K562 (cell line): ENCODE data around the gene CNPY4. TPM values are rescaled to one million over a fixed set of nuclear protein-coding genes. Genes with fewer than 3 reads are reported as not detected.

Experiments
- CTBP1 ChIP-seq: fragments of 450-650 bp; IDR thresholded peaks from 2 replicates; pipeline ENCODE4 v1.6.1; 2016; ENCODE audit warnings: borderline replicate concordance
- DNMT1 ChIP-seq: fragments of 450-650 bp; IDR thresholded peaks from 2 replicates; pipeline ENCODE4 v1.6.1; 2016; ENCODE audit warnings: antibody characterized with exemption, mild to moderate bottlenecking
- FOXJ2 ChIP-seq: fragments of 200-800 bp; sonication (Bioruptor generic); IDR thresholded peaks from 2 replicates; pipeline ENCODE4 v1.6.1; 2016; ENCODE audit warnings: missing genetic modification characterization, missing compliant biosample characterization
- FOXM1 ChIP-seq, 2 experiments: fragments of 450-650 bp in 1 of 2; sonication (generic) in 1 of 2; formaldehyde crosslinking in 1 of 2; IDR thresholded peaks; 2 replicates each; pipeline versions ENCODE4 v1.6.1 to v1.9.0; 2017 to 2022; ENCODE audit warnings: low read depth in 2 of 2, mild to moderate bottlenecking in 2 of 2, missing genetic modification reagents in 1 of 2, moderate library complexity in 1 of 2
- HCFC1 ChIP-seq: IDR thresholded peaks from 2 replicates; pipeline ENCODE4 v1.6.1; 2012; ENCODE audit warnings: low read depth, low read length, improper control_type of control experiment
- KDM4B ChIP-seq, 2 experiments: fragments of 450-650 bp in 1 of 2; sonication (generic) in 1 of 2; IDR thresholded peaks; 2 replicates each; pipeline ENCODE4 v1.6.1; 2016 to 2017; ENCODE audit warnings: borderline replicate concordance in 2 of 2, antibody characterized with exemption in 1 of 2, low read depth in 1 of 2, mild to moderate bottlenecking in 1 of 2
- MEF2D ChIP-seq: conservative IDR thresholded peaks from 2 replicates; pipeline ENCODE4 v1.6.1; 2016; ENCODE audit warnings: low read depth, missing genetic modification characterization, missing compliant biosample characterization
- NCOA2 ChIP-seq, 2 experiments: fragments of 450-650 bp; IDR thresholded peaks; 2 replicates each; pipeline ENCODE4 v1.6.1; 2018; ENCODE audit warnings: mild to moderate bottlenecking in 2 of 2, moderate library complexity in 1 of 2; ENCODE audit not compliant: partially characterized antibody in 2 of 2
- NR1H2 ChIP-seq: sonication (generic); formaldehyde crosslinking; IDR thresholded peaks from 2 replicates; pipeline ENCODE4 v1.4.0; 2020; ENCODE audit warnings: mild to moderate bottlenecking, missing genetic modification reagents
- RBM39 ChIP-seq: fragments of 200-400 bp; formaldehyde crosslinking; optimal IDR thresholded peaks from 2 replicates; pipeline ENCODE3; 2018; ENCODE audit warnings: low read depth, low read length
- STAT5A ChIP-seq: IDR thresholded peaks from 2 replicates; pipeline ENCODE4 v1.6.1; 2012; ENCODE audit warnings: low read length, inconsistent platforms, borderline replicate concordance
- TFAM ChIP-seq: fragments of 250-450 bp; sonication (Bioruptor Pico); conservative IDR thresholded peaks from 2 replicates; pipeline ENCODE4 v1.5.0; 2021; ENCODE audit warnings: mild to moderate bottlenecking, moderate library complexity
- ZBTB7A ChIP-seq: IDR thresholded peaks from 2 replicates; pipeline ENCODE4 v1.6.1; 2011; ENCODE audit warnings: low read depth, mild to moderate bottlenecking, low read length, moderate library complexity, borderline replicate concordance; ENCODE audit not compliant: control insufficient read depth
- ZNF444 ChIP-seq: fragments of 250-450 bp; sonication (Bioruptor Pico); IDR thresholded peaks from 2 replicates; pipeline ENCODE4 v1.4.0; 2020; ENCODE audit warnings: mild to moderate bottlenecking, moderate library complexity
- ZNF668 ChIP-seq: fragments of 250-450 bp; sonication (Bioruptor Pico); IDR thresholded peaks from 2 replicates; pipeline ENCODE4 v1.8.0; 2022; ENCODE audit warnings: mild to moderate bottlenecking, inconsistent platforms
- polyA plus RNA-seq, 8 experiments: library from polyadenylated mRNA; depleted of rRNA in 4 of 8; stranded (reverse) in 5 of 8; unstranded in 3 of 8; fragments of >200 nt; fragmentation: Nextera tagmentation in 2 of 8; fragmentation: Illumina TruSeq in 1 of 8; extraction: Ambion mirVana in 2 of 8; extraction: Trizol in 1 of 8; gene quantifications; 2 replicates each; pipeline versions ENCODE4 v1.2.1 to v1.2.3, GENCODE V29; 2011 to 2014; ENCODE audit warnings: inconsistent platforms in 1 of 8, missing spikeins in 1 of 8
- total RNA-seq, 7 experiments: library from RNA; depleted of rRNA in 6 of 7; stranded (reverse); fragments of >200 nt in 6 of 7; fragmentation: Illumina TruSeq in 2 of 7; extraction: Trizol in 2 of 7; gene quantifications; 2 replicates each; pipeline versions ENCODE4 v1.2.1 to v1.2.3, GENCODE V29; 2011 to 2021; ENCODE audit warnings: low replicate concordance in 1 of 7
- TF ChIP-seq, protein P1 (sequence below): sonication (generic); formaldehyde crosslinking; IDR thresholded peaks from 2 replicates; pipeline ENCODE4 v1.5.0; 2020; ENCODE audit warnings: missing genetic modification reagents

The CNPY4 gene
- total and polyA plus RNA-seq, 9 of the 15 experiments (the other 6 are each of a cell fraction or from before 2014, with no cell fraction given) = 1.9 to 11.2 (median 7.0) TPM

DNA sequence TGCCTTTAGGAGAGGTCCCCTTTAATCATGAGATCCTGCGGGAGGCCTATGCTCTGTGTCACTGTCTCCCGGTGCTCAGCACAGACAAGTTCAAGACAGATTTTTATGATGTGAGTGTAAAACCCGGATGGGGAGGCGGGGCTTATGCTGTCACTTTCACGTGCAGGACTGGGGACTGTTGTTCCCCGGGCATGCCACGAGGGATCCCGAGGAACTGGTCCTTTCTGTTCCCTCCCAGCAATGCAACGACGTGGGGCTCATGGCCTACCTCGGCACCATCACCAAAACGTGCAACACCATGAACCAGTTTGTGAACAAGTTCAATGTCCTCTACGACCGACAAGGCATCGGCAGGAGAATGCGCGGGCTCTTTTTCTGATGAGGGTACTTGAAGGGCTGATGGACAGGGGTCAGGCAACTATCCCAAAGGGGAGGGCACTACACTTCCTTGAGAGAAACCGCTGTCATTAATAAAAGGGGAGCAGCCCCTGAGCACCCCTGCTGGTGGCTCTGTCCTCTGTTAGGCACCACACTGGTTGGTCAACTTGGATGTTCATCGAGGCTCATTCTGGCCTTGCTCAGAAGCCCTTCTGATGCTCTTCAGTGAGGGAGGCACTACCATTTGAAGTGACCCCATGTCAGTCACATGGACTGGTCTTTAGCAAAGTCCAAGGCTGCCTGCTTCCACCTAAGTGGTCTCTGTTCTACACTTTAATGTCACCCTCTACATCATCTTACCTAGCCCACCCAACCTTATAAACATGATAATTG is 27.8 kb upstream of the CNPY4 start (continued):
- TF ChIP-seq NR1H2 (no peak), ZNF668 (CRISPR knock-in tag) (no peak), RBM39 (no peak), STAT5A (no peak; the same call in 1 of the 2 replicates), ZNF444 (CRISPR knock-in tag) (0 out of 2 replicates have a peak, but pooled peaks have one; percentile 36), FOXJ2 (tag) (no peak), MEF2D (no peak), HCFC1 (no peak), KDM4B (IDR thresholded peaks at IDR 0.05; ENCODE audit: borderline replicate concordance in 2 of 2, low read depth in 1 of 2) (0 out of 4 replicates have a peak, but pooled peaks of 1 of the 2 experiments have one; percentile 26), TFAM (CRISPR knock-in tag) (no peak), ZBTB7A (peak; percentile 4; the same call in 1 of the 2 replicates), FOXM1 (IDR thresholded peaks at IDR 0.05; ENCODE audit: low read depth) (no peak), FOXM1 (CRISPR knock-in tag; IDR thresholded peaks at IDR 0.05; ENCODE audit: low read depth) (no peak), DNMT1 (no peak), CTBP1 (0 out of 2 replicates have a peak, but pooled peaks have one; percentile 23), NCOA2 (IDR thresholded peaks at IDR 0.05; ENCODE audit: partially characterized antibody in 2 of 2) (no peak)
- TF ChIP-seq, protein P1, sequence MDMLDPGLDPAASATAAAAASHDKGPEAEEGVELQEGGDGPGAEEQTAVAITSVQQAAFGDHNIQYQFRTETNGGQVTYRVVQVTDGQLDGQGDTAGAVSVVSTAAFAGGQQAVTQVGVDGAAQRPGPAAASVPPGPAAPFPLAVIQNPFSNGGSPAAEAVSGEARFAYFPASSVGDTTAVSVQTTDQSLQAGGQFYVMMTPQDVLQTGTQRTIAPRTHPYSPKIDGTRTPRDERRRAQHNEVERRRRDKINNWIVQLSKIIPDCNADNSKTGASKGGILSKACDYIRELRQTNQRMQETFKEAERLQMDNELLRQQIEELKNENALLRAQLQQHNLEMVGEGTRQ (CRISPR knock-in tag) = no peak
